Thyroid gland (tissue), 4 donors: Measurements from ENCODE around the gene STXBP1.

Source experiments
- POLR2A ChIP-seq, 2 donors: fragments of 450-650 bp; IDR thresholded peaks; one replicate each; pipeline ENCODE4 v1.6.1; 2017; ENCODE audit warnings: antibody characterized with exemption in 2 of 2, mild to moderate bottlenecking in 2 of 2, moderate library complexity in 1 of 2
- TF ChIP-seq, protein P1 (sequence below), 6 experiments: fragments of 200-600 bp in 3 of 6; fragments of 450-650 bp in 3 of 6; sonication (generic) in 3 of 6; IDR thresholded peaks; one replicate each; pipeline ENCODE4 v1.5.1; 2016 to 2019; ENCODE audit warnings: antibody characterized with exemption in 6 of 6, mild to moderate bottlenecking in 2 of 6, inconsistent platforms in 1 of 6, moderate library complexity in 1 of 6

DNA sequence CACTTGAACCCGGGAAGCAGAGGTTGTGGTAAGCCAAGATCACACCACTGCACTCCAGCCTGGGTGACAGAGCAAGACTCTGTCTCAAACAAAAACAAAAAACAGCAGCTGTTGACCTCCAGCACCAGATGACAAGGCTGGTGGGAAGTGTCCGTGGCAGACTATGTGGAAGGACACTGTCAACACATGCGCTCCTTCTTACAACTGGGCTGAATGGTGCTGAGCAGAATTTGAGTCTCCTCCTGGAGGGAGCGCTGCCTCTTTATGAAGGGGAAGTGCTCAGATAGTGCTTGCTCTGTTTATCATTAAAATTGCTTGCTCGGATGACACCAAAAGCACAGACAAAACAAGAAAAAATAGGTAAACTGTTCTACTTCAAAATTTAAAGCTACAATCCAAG lies 85.5 kb downstream of the STXBP1 start:
- TF ChIP-seq POLR2A (IDR thresholded peaks at IDR 0.05) = no peak
- TF ChIP-seq, protein P1, sequence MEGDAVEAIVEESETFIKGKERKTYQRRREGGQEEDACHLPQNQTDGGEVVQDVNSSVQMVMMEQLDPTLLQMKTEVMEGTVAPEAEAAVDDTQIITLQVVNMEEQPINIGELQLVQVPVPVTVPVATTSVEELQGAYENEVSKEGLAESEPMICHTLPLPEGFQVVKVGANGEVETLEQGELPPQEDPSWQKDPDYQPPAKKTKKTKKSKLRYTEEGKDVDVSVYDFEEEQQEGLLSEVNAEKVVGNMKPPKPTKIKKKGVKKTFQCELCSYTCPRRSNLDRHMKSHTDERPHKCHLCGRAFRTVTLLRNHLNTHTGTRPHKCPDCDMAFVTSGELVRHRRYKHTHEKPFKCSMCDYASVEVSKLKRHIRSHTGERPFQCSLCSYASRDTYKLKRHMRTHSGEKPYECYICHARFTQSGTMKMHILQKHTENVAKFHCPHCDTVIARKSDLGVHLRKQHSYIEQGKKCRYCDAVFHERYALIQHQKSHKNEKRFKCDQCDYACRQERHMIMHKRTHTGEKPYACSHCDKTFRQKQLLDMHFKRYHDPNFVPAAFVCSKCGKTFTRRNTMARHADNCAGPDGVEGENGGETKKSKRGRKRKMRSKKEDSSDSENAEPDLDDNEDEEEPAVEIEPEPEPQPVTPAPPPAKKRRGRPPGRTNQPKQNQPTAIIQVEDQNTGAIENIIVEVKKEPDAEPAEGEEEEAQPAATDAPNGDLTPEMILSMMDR (IDR thresholded peaks at IDR 0.05) = no peak
